SHP77 treated with DMSO at 0.1 percent for 48 hours (cell line): ENCODE data around the gene TOR1B.

Source experiments
- DNase-seq: peaks from one replicate; lab custom pipeline; 2025; lab: John Stamatoyannopoulos, UW

TOR1B gene

DNA sequence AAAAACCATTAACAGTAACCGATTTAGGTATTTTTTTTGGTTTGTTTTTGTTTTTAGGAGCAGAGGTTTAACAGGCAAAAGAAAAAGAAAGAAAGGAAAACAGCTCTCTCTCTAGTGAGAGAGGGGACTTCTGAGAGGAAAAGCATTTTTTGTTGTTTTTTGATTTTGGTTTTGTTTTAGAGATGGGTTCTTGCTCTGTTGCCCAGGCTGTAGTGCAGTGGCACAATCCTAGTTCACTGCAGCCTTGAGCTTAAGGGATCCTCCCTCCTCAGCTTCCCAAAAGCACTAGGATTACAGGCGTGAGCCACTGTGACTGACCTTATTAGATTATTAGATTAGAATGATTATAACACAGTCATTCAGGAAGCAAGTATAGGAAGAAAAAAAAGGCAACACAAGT is 42.4 kb downstream of the TOR1B start:
- no peak for DNase-seq

DNA sequence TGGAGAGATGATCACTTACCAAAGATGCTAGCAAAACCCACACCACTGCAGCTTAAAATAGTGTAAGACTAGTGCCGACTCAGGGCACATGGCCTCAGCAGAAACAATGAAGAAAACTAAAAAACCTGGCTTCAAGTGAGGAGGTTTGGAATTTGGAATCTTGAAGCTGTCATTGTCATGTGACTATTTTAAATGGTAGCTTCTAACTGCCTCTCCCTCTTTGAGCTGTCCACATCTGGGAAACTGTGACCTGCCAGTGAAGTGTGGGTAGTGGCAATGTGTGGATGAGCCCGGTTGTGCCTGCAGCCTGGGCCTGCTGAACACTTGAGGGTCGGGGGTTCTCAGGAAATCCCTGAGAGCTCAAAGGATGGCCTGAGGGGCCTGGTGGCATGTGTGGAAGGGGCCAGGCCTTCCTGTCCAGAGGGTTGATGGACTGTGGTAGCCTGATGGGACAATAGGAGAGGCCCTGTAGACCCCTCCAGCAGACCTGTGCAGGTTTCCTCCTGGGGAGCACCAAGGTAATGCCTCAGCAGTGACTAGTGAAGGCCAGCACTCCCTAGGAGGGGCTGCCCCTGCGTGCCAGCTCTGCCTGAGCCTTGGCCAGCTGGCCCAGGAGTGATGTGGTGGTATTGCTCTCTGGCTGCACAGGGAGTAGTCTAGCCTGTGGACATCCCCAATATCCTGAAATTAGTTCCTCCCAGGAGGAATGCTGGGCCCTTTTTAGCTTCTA is 45.9 kb downstream of the TOR1B start:
- DNase-seq, result no peak

DNA sequence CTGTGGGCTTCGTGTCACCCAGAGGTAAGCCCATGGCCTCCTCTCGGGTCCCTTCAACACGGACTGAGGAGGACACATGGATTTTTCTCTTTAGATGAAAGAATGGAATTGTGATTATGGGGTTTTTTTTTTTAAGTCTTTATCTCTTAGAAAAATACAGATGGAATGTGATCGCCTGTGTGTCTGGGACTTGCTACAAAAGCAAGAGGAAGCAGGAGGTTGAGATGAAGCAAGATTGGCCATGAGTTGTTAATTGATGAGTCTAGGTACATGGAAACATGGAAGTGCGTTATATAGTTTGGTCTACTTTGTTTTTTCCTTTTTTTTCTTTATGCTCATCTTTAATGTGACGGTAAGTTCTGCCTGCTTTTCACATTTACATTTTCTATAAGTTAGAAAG is 46.9 kb downstream of the TOR1B start:
- no peak for DNase-seq

DNA sequence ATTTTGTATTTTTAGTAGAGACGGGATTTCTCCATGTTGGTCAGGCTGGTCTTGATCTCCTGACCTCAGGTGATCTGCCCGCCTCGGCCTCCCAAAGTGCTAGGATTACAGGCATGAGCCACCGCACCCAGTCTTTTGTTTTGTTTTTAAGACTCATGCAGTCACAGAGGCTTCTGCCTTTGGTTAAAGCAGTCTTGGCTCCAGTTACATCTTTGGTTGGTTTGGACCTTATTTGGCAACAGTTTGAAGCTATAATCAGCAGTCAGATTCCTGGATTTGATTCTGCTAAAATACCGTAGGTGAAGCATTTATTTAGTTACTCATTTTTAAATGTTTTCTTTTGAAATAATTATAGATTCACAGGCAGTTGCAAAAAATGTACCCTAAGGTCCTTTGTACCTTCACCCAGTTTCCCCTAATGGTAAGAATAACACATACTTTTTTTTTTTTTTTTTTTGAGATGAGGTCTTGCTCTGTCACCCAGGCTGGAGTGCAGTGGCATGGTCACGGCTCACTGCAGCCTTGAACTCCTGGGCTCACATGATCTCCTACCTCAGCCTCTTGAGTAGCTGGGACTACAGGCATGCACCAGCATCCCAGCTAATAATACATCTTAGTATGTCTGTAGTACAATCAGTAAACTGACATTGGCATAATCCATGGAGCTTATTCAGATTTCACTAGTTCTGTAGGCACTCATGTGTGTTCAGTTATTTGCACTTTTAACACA is 48.0 kb downstream of the TOR1B start:
- no peak for DNase-seq

DNA sequence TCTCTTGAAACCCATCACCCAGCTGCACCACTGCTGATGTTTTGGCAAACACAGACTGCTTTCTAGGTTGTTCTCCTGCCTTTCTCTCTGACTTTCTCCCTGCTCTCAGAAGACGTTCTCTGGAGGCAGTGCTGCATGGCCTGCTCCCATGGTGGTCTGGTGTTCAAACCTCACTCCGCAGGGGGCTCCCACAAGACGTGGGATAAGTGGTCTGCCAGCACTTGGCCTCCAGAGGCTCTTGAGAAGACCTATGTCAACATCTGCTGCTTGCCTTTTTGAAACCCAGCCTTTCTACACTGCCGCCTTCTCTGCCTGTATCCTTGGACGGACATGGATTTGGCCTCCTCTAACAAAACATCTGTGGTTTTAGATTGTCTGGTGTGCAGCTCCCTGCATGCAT is 48.8 kb downstream of the TOR1B start:
- no peak for DNase-seq

DNA sequence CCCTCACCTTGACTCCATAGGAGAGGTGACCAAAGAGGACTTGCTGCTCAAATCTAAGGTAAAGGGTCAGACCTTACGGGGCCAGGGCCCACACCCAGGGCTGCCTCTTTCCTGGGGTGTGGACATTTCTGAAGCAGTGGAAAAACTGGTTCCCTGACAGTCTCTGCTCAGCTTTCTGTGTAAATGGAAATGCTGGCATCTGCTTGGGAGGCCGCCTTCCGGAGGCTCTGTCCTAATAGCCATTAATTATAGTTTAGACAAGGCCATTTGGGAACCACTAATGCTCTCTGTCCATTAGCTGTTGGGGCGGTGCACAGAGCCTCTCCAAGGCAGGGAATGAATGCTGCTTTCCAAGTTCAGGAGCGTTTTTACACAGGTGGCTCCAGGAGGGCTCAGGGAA is 49.6 kb downstream of the TOR1B start:
- DNase-seq, result no peak

DNA sequence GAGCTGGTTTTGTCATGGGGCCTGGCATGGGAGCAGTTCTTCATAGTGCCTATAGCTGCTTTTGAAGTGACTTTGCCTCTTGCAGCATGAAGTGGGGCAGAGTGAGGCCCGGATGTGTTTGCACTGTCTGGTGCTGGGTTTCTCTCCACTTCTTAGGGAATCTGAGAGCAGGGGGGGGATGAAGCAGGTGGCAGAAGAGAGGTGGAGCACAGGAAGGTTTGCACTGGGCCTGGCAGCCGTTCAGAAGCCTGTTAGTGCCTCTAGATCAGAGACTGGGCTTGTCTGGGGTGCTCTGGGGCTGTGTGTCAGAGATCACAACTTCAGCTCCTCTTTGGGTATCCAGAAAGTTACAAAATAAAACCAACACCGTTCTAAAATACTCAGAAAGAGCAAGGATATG is 50.6 kb downstream of the TOR1B start:
- no peak for DNase-seq

DNA sequence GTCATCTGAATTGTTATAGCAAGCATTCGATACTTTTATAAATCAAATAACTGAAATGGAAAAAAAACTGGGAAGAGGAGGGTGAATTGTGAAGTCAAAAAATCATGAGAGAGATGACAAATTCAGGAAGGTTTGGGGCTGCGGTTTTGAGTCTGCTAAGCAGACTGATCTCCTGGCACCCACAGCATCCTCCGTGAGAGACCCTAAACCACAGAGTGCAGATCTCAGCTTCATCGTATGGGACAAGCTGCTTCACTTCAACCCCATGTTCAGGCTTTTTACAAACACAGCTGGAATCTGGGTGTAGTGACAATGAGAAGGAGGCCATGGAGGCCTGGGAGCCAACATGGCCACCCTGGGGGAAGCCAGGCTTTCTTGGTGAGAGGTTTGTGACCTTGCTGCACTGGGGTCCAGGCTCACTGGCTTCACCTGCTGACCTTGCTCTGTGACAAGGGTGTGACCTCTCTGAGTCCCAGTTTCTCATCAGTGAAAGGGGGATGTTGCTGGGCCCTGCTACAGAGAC is 51.7 kb downstream of the TOR1B start:
- DNase-seq, result no peak

DNA sequence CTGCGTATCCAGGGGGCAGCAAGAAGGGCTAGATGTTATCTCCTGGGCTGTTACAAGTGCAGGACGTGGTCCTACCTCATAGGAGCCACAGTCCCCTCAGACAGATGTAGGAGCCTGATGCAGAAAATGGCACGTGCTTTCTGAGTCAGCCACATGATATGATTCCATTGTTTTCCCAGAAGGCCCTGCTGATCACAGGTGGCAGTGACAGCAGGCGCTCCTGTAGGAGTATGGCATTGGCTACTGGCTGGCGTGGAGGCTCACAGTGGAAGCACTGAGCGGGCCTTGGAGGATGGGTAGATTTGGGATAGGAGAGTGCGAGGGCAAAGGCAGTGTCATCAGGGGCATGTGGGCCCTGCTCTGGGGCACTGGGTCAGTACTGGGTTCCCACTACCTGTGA is 54.2 kb downstream of the TOR1B start:
- no peak for DNase-seq

DNA sequence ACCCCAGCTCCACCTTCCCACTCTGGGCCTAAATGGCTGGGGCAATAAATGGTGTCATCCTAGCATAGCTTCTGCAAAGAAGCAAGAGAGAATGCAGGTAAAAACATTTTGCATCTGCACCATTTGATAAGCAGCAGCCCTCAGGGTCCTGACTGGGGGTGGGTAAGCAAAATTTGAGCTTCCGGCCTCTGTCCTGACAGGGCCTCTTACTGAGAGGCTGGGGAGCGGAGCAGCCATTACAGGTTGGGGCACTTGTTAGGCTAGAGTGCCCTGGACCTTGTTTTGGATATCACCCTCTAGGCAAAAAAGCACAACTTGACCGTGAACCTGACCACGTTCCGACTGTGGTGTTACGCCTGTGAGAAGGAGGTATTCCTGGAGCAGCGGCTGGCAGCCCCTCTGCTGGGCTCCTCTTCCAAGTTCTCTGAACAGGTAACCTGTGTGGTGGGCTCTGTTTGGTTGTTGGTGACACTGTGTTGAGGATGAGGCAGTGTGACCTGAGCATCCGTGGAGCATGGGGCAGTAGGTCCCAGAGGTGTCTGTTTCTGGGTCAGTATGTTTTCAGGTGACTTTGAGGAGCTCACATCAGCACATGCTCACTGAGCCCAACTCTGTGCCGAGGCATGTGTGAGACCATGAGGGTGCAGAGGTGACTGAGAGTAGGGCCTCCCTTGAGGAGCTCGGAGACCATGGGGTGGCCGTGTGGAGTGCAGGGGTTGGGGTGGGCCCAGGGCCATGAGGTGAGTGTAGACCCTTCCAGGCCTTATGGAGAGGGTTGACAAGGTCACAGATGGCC is 55.4 kb downstream of the TOR1B start:
- no peak for DNase-seq
